IPS DF 6.9 (cell line): Measurements from ENCODE around the gene CGNL1.
A peak's percentile ranks its signal among the peaks of the same experiment; 100 is the strongest.

Experiments used
- DNase-seq: peaks from one replicate; pipeline ENCODE4 v3.0.0-alpha.2; 2013; ENCODE audit warnings: low read depth, low spot score
- H3K27ac ChIP-seq: one replicate; pipeline ENCODE4 v1.5.1; 2013; ENCODE audit warnings: low read length, control low read depth
- H3K27me3 ChIP-seq: 2 replicates; pipeline ENCODE4 v1.6.1; 2013; ENCODE audit warnings: mild to moderate bottlenecking, low read length; ENCODE audit not compliant: control insufficient read depth, insufficient read depth
- H3K36me3 ChIP-seq: 2 replicates; pipeline ENCODE4 v1.6.1; 2013; ENCODE audit warnings: low read length; ENCODE audit not compliant: control insufficient read depth, insufficient read depth
- H3K4me1 ChIP-seq: 2 replicates; pipeline ENCODE4 v1.6.1; 2013; ENCODE audit warnings: low read length; ENCODE audit not compliant: control insufficient read depth, insufficient read depth
- H3K4me3 ChIP-seq: 2 replicates; pipeline ENCODE4 v1.5.1; 2013; ENCODE audit warnings: mild to moderate bottlenecking, low read length
- H3K9me3 ChIP-seq: 2 replicates; pipeline ENCODE4 v1.6.1; 2013; ENCODE audit warnings: low read length, inconsistent platforms; ENCODE audit not compliant: control insufficient read depth, insufficient read depth
- WGBS: extraction: QIAGEN DNeasy Blood & Tissue Kit; methylation state at CpG from one replicate; pipeline ENCODE4 v1.1.7; 2013; ENCODE audit warnings: mixed read lengths, missing lambda C conversion rate; ENCODE audit not compliant: insufficient read length, insufficient coverage; 5-methylcytosine and 5-hydroxymethylcytosine counted together

The CGNL1 gene

DNA sequence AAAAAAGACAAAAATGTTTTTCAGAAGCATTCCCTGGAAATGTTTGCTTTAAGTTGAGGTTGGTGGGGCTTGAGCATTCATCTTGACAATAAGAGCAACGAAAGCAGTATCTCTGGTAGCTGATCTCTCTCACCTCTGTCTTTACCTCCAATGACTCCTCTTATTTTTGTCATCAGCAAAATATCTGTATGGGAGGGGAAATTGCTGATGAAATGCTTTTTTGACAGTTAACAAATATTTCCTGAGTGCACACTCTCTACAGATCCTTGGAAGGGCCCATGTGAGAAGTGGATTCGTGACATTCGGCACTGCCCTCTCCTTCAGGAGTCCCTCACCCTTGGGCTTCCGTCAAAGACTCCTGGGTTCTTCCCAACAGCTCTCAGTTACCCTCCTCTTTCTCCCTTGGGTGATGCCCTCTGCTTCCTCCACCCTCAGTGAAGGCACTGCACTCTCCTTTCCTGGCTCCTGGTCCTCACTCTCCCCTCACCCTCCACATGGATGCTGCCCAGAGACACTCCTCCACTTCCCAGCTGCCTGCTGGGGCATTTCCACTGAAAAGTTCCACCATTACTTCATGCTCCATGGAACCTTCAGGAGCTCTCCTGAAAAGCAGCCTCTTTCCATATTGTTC is 2.9 kb upstream of the CGNL1 start:
- no peak overlapping the region for H3K4me3 ChIP-seq
- no peak overlapping the region for H3K27ac ChIP-seq
- no peaks in the 10 kb centered on the region for H3K9me3 ChIP-seq
- no peak for DNase-seq
- H3K27me3 ChIP-seq = no peaks in the 10 kb centered on the region
- WGBS = no CpG with 5 or more reads among the region's 4 CpGs
- peaks cover 1% of the 10 kb centered on the region for H3K4me1 ChIP-seq
- no peaks in the 10 kb centered on the region for H3K36me3 ChIP-seq

- H3K9me3 ChIP-seq = no peaks in the 10 kb centered on the region
- H3K27ac ChIP-seq = no peak overlapping the region
- H3K4me1 ChIP-seq = peaks cover 1% of the 10 kb centered on the region
- no peak overlapping the region for H3K4me3 ChIP-seq
- DNase-seq = no peak
- no peaks in the 10 kb centered on the region for H3K36me3 ChIP-seq
- no peaks in the 10 kb centered on the region for H3K27me3 ChIP-seq
- WGBS = no CpG with 5 or more reads among the region's 1 CpG
These were observed 2.4 kb upstream of the CGNL1 start for GRCh38 chr15:57373882-57374276.

DNA sequence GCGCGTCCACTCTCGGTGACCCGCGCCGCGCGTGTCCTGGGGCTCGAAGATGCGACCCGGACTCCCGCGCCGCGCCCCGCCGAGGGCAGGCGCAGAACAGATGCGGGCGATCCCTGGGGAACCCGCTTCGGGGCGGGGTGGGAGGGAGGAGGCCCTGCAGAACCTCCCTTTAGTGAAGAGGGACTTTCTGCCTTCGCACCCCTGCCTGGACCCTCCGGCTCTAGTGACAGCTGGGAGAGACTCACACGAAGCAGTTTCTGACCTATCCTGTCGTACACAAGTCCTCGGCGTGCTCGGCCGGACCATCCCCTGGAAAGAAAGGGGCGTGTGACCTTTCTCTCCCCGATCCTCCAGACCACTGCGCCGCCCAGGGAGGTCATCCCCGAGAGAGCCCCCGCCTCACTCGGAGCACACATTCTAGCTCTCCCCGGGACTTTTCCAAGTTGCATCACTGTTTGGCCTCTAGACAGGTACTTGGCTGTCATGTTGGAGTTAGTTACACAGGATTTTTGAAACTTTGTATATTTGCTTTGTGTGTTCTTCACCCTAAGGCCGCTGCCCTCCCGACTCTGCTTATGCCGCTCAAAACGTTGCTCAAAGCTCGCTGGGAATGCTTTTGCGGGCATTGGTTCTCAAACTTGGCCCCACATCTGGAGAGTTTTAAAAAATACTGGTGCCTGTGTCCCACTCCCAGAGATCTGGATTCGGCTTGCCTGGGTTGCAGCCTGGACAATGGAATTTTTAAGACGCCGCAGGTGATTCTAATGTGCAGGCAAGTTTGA is 582 bp downstream of the CGNL1 start:
- no peak for DNase-seq

DNA sequence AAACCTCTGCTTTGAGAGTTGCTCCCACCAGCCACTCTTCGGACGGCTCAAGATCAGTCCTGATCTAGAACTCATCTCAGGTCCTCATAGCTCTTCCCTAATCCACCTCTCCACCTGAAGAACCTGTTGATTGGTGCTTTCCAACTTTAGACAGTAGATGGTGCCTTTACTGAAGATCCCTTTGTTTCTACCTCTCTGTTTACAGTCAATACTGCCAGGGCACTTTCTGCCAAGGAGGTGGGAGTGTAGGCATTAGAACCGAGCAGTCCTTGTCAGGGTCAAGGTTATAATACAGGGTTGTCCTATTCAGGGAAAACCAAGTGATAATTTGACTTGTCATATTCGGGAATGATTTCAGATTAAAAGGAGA is 1.2 kb downstream of the CGNL1 start:
- no peaks in the 10 kb centered on the region for H3K9me3 ChIP-seq
- WGBS = no CpG with 5 or more reads among the region's 4 CpGs
- no peak overlapping the region for H3K27ac ChIP-seq
- no peak overlapping the region; the same call in 1 of the 2 replicates for H3K4me3 ChIP-seq
- no peaks in the 10 kb centered on the region for H3K36me3 ChIP-seq
- no peak for DNase-seq
- no peaks in the 10 kb centered on the region for H3K27me3 ChIP-seq
- H3K4me1 ChIP-seq = peaks cover 4% of the 10 kb centered on the region

More for the DNA sequence above, 582 bp downstream of the CGNL1 start:
- no peaks in the 10 kb centered on the region for H3K27me3 ChIP-seq
- H3K4me1 ChIP-seq = peaks cover 3% of the 10 kb centered on the region
- H3K4me3 ChIP-seq = peak overlapping the region; percentile 54; the same call in 1 of the 2 replicates
- H3K27ac ChIP-seq = no peak overlapping the region
- no peaks in the 10 kb centered on the region for H3K9me3 ChIP-seq
- H3K36me3 ChIP-seq = no peaks in the 10 kb centered on the region
- WGBS = no CpG with 5 or more reads among the region's 48 CpGs

- Histone ChIP-seq H3K27ac (no peak overlapping the region), H3K9me3 (no peaks in the 10 kb centered on the region), H3K4me1 (peaks cover 6% of the 10 kb centered on the region), H3K36me3 (no peaks in the 10 kb centered on the region), H3K4me3 (no peak overlapping the region), H3K27me3 (no peaks in the 10 kb centered on the region)
- no peak for DNase-seq
- WGBS = no CpG with 5 or more reads among the region's 3 CpGs
These were observed 3.2 kb downstream of the CGNL1 start for GRCh38 chr15:57379487-57379886.

GRCh38 chr15:57380854-57381253 is 4.5 kb downstream of the CGNL1 start:
- DNase-seq = no peak
- H3K27ac ChIP-seq = no peak overlapping the region
- WGBS = no CpG with 5 or more reads among the region's 2 CpGs
- no peaks in the 10 kb centered on the region for H3K36me3 ChIP-seq
- H3K27me3 ChIP-seq = no peaks in the 10 kb centered on the region
- H3K4me1 ChIP-seq = peaks cover 7% of the 10 kb centered on the region
- no peak overlapping the region for H3K4me3 ChIP-seq
- H3K9me3 ChIP-seq = no peaks in the 10 kb centered on the region

- H3K4me3 ChIP-seq = no peak overlapping the region
- H3K27me3 ChIP-seq = no peaks in the 10 kb centered on the region
- WGBS = no CpG with 5 or more reads among the region's 7 CpGs
- H3K9me3 ChIP-seq = no peaks in the 10 kb centered on the region
- no peaks in the 10 kb centered on the region for H3K36me3 ChIP-seq
- H3K27ac ChIP-seq = no peak overlapping the region
- peaks cover 9% of the 10 kb centered on the region for H3K4me1 ChIP-seq
- DNase-seq = no peak
These were observed 5.9 kb downstream of the CGNL1 start for GRCh38 chr15:57382215-57382614.

- no CpG with 5 or more reads among the region's 1 CpG for WGBS
- no peaks in the 10 kb centered on the region for H3K9me3 ChIP-seq
- H3K4me3 ChIP-seq = no peak overlapping the region
- H3K36me3 ChIP-seq = no peaks in the 10 kb centered on the region
- DNase-seq = no peak
- H3K27me3 ChIP-seq = no peaks in the 10 kb centered on the region
- peaks cover 9% of the 10 kb centered on the region for H3K4me1 ChIP-seq
- no peak overlapping the region for H3K27ac ChIP-seq
These were observed 6.7 kb downstream of the CGNL1 start for GRCh38 chr15:57382969-57383368.

DNA sequence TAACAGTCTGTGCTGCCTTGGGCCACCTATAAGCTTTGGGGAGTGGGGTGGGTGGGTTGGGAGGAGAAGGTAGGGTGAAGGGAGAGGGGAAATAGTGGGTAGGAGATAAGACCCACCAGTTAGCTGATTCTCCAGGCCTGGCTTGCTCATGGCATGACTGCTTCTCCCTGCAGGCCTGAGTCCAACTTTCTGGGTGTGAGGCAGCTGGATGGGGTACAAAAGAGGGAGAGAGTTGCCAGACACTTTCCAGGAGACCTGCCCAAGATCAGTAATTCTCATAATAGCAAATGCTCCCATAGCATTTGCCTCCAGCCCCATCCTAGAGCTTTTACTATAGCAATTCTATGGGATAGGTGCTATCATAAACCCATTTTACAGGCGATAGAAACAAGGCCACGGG is 7.7 kb downstream of the CGNL1 start:
- Histone ChIP-seq H3K4me1 (peaks cover 9% of the 10 kb centered on the region), H3K9me3 (no peaks in the 10 kb centered on the region), H3K36me3 (no peaks in the 10 kb centered on the region), H3K27me3 (no peaks in the 10 kb centered on the region), H3K27ac (no peak overlapping the region), H3K4me3 (no peak overlapping the region)
- DNase-seq = no peak
- WGBS = no CpG with 5 or more reads among the region's 2 CpGs

DNA sequence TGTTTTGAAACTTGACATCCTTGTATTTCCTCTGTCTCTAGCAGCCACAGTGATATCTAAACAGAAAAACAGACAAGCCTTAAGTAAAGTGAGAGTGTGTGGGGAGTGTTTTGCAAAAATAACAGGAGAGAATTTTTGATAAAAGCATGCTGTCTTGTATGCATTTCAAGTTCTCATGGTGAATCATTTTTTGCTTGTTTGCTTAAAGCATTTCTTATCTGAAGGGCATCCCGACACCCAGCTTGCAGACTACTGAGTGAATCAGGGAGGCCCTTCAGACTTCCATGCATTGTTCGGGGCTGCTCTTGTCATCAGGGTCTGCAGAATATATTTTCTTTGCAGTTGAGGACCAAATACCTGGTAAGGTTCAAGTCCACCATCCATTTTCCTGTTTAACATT is 8.5 kb downstream of the CGNL1 start:
- no CpG with 5 or more reads among the region's 2 CpGs for WGBS
- no peak overlapping the region for H3K4me3 ChIP-seq
- H3K4me1 ChIP-seq = peaks cover 9% of the 10 kb centered on the region
- H3K27ac ChIP-seq = no peak overlapping the region
- no peak for DNase-seq
- H3K27me3 ChIP-seq = no peaks in the 10 kb centered on the region
- H3K9me3 ChIP-seq = no peaks in the 10 kb centered on the region
- no peaks in the 10 kb centered on the region for H3K36me3 ChIP-seq
